T-helper 2 cell (primary cell): ENCODE measurements around the gene TIMM17A.
A peak's percentile ranks its signal among the peaks of the same experiment; 100 is the strongest.
"Not testable (repeated sequence)": the region's sequence is repeated elsewhere in the genome, so short reads cannot be mapped to it uniquely, and the experiment has no call there.

Source experiments
- DNase-seq, 5 experiments: peaks; one replicate each; pipeline versions ENCODE4 v3.0.0 to v3.0.0-alpha.2; 2012 to 2022

TIMM17A gene

GRCh38 chr1:201940316-201940715 is 15.0 kb upstream of the TIMM17A start:
- not testable (repeated sequence) for DNase-seq

- DNase-seq = no peak
Measured at GRCh38 chr1:201941420-201942128, 13.7 kb upstream of the TIMM17A start.

GRCh38 chr1:201942129-201942495 is 13.2 kb upstream of the TIMM17A start:
- DNase-seq = no peak

- DNase-seq = no peak
Measured at GRCh38 chr1:201944002-201944401, 11.3 kb upstream of the TIMM17A start.

GRCh38 chr1:201944639-201945038 is 10.7 kb upstream of the TIMM17A start:
- DNase-seq = no peak

- DNase-seq = no peak
Measured at GRCh38 chr1:201945157-201945556, 10.1 kb upstream of the TIMM17A start.

- DNase-seq = no peak
Measured at GRCh38 chr1:201945863-201946223, 9.5 kb upstream of the TIMM17A start.

GRCh38 chr1:201946224-201946908 is 8.9 kb upstream of the TIMM17A start, which contains the start of gene LMOD1:
Gene LMOD1 (minus strand): TSS chr1:201946548. CDS start chr1:201946340, 208 bp downstream.
- DNase-seq = no peak

- no peak for DNase-seq
Measured at GRCh38 chr1:201947697-201948008, 7.7 kb upstream of the TIMM17A start.

- DNase-seq = no peak
Measured at GRCh38 chr1:201949491-201949890, 5.8 kb upstream of the TIMM17A start.

GRCh38 chr1:201954263-201955008 is 867 bp upstream of the TIMM17A start:
- DNase-seq = peak in 1 of 5 experiments; percentile 9

- DNase-seq = no peak
Measured at GRCh38 chr1:201955729-201956143, 433 bp downstream of the TIMM17A start.

GRCh38 chr1:201958348-201958747 is 3.0 kb downstream of the TIMM17A start:
- no peak for DNase-seq

- DNase-seq = not testable (repeated sequence)
Measured at GRCh38 chr1:201962382-201962781, 7.1 kb downstream of the TIMM17A start.

GRCh38 chr1:201964261-201964660 is 9.0 kb downstream of the TIMM17A start:
- DNase-seq = no peak

GRCh38 chr1:201966171-201966570 is 10.9 kb downstream of the TIMM17A start:
- DNase-seq = no peak

- DNase-seq = no peak
Measured at GRCh38 chr1:201968202-201968925, 13.1 kb downstream of the TIMM17A start.

GRCh38 chr1:201970334-201971159 is 15.2 kb downstream of the TIMM17A start:
- DNase-seq = no peak

GRCh38 chr1:201982082-201982622 is 26.8 kb downstream of the TIMM17A start:
- peak in 4 of 5 experiments; percentile 40 to 59 (median 50) for DNase-seq

GRCh38 chr1:201982623-201983379 is 27.5 kb downstream of the TIMM17A start, which contains the start of gene RNPEP:
Gene RNPEP (plus strand): TSS chr1:201982648. CDS start chr1:201982667, 19 bp downstream.
- DNase-seq = peak; percentile 22 to 67 (median 47)

- peak in 1 of 5 experiments; percentile 33 for DNase-seq
Measured at GRCh38 chr1:201983380-201983805, 28.1 kb downstream of the TIMM17A start.
